ENCODE measurements around the gene POLR2F.
A peak's percentile ranks its signal among the peaks of the same experiment; 100 is the strongest.

GRCh38 chr22:37953437-37954179 is at the start of gene POLR2F, which contains the start of gene C22orf23:
- TF ChIP-seq CTCF (IDR thresholded peaks at IDR 0.05) (no peak), POLR2A (IDR thresholded peaks at IDR 0.05) (peak in 1 of 2 donors; percentile 41), POLR2AphosphoS5 (IDR thresholded peaks at IDR 0.05; ENCODE audit: insufficient read depth in 1 of 2, low read depth in 1 of 2) (peak; percentile 87 to 96)

Data from vagina (tissue), 2 donors.